ENCODE results near the gene CDC42BPA. TPM values are rescaled to one million over a fixed set of nuclear protein-coding genes. Genes with fewer than 3 reads are reported as not detected.

Gene CDC42BPA
- total and polyA plus RNA-seq, 11 donors, result 9.8 to 33.8 (median 29.7) TPM

DNA sequence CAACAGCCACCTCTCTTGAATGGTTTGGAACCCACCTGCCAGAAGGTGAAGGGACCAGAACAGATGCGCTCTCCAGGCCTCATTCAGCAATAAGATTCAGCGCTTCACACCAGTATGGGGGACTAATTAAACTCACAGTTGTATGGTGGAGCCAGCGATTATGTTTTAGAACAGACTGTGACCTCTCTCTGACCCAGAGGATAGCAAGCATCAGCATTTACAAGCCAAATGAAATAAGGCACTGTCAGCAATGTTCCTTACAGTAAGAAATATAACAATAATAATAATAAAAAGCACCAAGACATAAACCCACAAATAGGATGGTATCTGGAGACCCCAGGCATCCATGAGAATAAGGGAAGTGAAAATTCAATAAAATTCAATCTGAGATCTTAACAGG lies 6.9 kb upstream of the CDC42BPA start:
- Histone ChIP-seq H3K27ac (no peak overlapping the region), H3K4me3 (no peak overlapping the region), H3K9me3 (peaks cover 0 to 7% (median 0%) of the 10 kb centered on the region in 12 donors), H3K27me3 (no peaks in the 10 kb centered on the region), H3K36me3 (no peaks in the 10 kb centered on the region), H3K4me1 (peaks cover 0 to 4% (median 0%) of the 10 kb centered on the region in 12 donors)
- intact Hi-C loops (cut with DNase I), result loop anchor here in 1 of 10 donors (10.0 kb wide), 1 partner anchor 110 kb away; no protein-coding TSS in a partner anchor
- 87 to 97% (median 89%) methylated on average over 3 of the region's 3 CpGs for WGBS, 4 donors
- DNase-seq (no peak), ATAC-seq (no peak)
- TF ChIP-seq, protein P1, sequence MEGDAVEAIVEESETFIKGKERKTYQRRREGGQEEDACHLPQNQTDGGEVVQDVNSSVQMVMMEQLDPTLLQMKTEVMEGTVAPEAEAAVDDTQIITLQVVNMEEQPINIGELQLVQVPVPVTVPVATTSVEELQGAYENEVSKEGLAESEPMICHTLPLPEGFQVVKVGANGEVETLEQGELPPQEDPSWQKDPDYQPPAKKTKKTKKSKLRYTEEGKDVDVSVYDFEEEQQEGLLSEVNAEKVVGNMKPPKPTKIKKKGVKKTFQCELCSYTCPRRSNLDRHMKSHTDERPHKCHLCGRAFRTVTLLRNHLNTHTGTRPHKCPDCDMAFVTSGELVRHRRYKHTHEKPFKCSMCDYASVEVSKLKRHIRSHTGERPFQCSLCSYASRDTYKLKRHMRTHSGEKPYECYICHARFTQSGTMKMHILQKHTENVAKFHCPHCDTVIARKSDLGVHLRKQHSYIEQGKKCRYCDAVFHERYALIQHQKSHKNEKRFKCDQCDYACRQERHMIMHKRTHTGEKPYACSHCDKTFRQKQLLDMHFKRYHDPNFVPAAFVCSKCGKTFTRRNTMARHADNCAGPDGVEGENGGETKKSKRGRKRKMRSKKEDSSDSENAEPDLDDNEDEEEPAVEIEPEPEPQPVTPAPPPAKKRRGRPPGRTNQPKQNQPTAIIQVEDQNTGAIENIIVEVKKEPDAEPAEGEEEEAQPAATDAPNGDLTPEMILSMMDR (IDR thresholded peaks at IDR 0.05), result no peak
- TF ChIP-seq POLR2A (IDR thresholded peaks at IDR 0.05), result no peak

DNA sequence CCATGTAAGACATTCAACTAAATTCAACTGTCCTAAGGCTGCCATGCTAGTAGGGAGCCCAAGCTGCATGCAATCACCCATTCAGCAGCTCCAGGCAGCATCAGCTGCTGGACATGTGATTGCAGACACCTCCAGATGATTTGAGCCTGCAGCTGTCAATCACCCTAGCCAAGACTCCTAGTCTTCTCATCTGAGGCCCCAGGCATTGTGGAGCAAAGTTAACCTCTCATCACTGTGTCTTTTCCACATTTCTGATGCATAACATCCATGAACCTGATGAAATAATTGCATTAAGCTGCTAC lies 5.6 kb upstream of the CDC42BPA start:
- H3K27ac ChIP-seq, result no peak overlapping the region
- peaks cover 0 to 7% (median 0%) of the 10 kb centered on the region in 12 donors for H3K9me3 ChIP-seq
- no peak overlapping the region for H3K4me3 ChIP-seq
- no peak for DNase-seq
- no peaks in the 10 kb centered on the region for H3K36me3 ChIP-seq
- H3K27me3 ChIP-seq, result peaks cover 0 to 4% (median 0%) of the 10 kb centered on the region in 9 donors
- peaks cover 0 to 8% (median 4%) of the 10 kb centered on the region in 12 donors for H3K4me1 ChIP-seq
- intact Hi-C loops (cut with DNase I), result loop anchor here in 1 of 10 donors (10.0 kb wide), 1 partner anchor 111 kb away; no protein-coding TSS in a partner anchor
- ATAC-seq, result no peak
- TF ChIP-seq, protein P1 (IDR thresholded peaks at IDR 0.05), result no peak
- no peak for TF ChIP-seq POLR2A (IDR thresholded peaks at IDR 0.05)

DNA sequence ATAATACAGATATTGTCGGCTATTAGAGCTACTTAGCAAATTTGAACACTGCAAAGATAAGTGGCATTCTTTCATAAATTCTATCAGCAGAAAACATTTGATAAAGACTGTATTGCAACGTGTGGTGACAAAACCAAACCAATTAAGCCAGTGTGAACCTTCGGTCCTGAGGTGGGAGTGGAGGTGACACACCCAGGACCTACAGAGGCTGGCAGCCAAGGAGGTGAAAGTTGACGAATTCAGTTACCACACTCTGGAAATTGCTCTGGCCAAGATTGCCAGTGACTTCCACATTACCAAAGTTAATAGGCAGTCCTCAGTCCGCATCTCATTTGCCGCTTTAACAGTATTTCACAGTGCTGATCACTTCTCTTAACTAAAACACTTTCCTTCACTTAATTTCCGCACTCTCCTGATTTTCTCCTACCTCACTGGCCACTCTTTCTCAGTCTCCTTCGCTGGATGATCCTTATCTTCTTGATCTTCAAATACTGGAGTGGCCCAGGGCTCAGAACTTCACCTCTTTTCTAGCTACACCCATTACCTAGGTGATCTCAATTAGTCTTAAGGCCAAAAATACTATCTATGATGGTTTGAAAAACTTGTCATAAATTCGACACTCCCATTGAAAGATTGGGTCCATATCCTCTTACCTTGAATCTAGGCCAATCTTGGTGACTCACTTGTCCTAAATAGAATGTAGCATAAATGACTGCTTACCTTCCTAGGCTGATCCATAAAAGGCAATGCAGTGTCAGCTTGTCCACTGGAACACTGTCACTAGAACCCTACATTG lies 5.1 kb upstream of the CDC42BPA start:
- no peaks in the 10 kb centered on the region for H3K36me3 ChIP-seq
- no peak for TF ChIP-seq POLR2A (IDR thresholded peaks at IDR 0.05)
- TF ChIP-seq, protein P1 (IDR thresholded peaks at IDR 0.05), result no peak
- peaks cover 0 to 9% (median 4%) of the 10 kb centered on the region in 12 donors for H3K4me1 ChIP-seq
- intact Hi-C loops (cut with DNase I), result loop anchor here in 1 of 10 donors (10.0 kb wide), 1 partner anchor 111 kb away; no protein-coding TSS in a partner anchor
- DNase-seq (no peak), ATAC-seq (no peak)
- H3K9me3 ChIP-seq, result peaks cover 0 to 7% (median 0%) of the 10 kb centered on the region in 12 donors
- WGBS, 4 donors, result 80 to 90% (median 88%) methylated on average over 9 of the region's 9 CpGs
- no peak overlapping the region for H3K27ac ChIP-seq
- H3K27me3 ChIP-seq, result peaks cover 0 to 8% (median 0%) of the 10 kb centered on the region in 9 donors
- no peak overlapping the region for H3K4me3 ChIP-seq

DNA sequence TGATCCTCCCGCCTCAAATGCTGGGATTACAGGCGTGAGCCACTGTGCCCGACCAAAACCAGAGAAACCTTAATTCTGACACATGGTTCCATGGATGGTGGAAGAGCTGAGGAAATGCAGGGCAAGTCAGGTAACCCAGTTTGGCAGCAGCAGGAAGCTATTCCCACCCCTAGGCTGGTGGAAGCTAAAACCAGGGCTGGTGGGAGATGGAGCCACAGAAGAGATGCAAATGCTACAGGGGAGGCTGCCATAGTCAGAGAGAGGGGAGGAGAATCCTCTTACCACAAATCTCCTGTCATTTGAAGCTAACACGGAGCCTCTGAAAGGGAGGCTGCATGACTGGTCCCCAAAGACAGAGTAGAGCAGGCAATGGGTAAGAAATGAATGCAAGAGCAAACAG lies 4.1 kb upstream of the CDC42BPA start:
- intact Hi-C loops (cut with DNase I), result loop anchor here in 1 of 10 donors (10.0 kb wide), 1 partner anchor 112 kb away; no protein-coding TSS in a partner anchor
- 92 to 98% (median 95%) methylated on average over 4 of the region's 4 CpGs for WGBS, 4 donors
- no peak for ATAC-seq
- H3K4me3 ChIP-seq, result no peak overlapping the region
- no peaks in the 10 kb centered on the region for H3K36me3 ChIP-seq
- H3K9me3 ChIP-seq, result peaks cover 0 to 7% (median 0%) of the 10 kb centered on the region in 12 donors
- no peak overlapping the region for H3K27ac ChIP-seq
- H3K27me3 ChIP-seq, result peaks cover 0 to 8% (median 0%) of the 10 kb centered on the region in 9 donors
- no peak for DNase-seq
- H3K4me1 ChIP-seq, result peaks cover 0 to 9% (median 4%) of the 10 kb centered on the region in 12 donors
- TF ChIP-seq, protein P1 (IDR thresholded peaks at IDR 0.05), result no peak
- no peak for TF ChIP-seq POLR2A (IDR thresholded peaks at IDR 0.05)
